ENCODE results near the gene ASXL2.
"Not testable (repeated sequence)": the region's sequence is repeated elsewhere in the genome, so short reads cannot be mapped to it uniquely, and the experiment has no call there.

The ASXL2 gene

DNA sequence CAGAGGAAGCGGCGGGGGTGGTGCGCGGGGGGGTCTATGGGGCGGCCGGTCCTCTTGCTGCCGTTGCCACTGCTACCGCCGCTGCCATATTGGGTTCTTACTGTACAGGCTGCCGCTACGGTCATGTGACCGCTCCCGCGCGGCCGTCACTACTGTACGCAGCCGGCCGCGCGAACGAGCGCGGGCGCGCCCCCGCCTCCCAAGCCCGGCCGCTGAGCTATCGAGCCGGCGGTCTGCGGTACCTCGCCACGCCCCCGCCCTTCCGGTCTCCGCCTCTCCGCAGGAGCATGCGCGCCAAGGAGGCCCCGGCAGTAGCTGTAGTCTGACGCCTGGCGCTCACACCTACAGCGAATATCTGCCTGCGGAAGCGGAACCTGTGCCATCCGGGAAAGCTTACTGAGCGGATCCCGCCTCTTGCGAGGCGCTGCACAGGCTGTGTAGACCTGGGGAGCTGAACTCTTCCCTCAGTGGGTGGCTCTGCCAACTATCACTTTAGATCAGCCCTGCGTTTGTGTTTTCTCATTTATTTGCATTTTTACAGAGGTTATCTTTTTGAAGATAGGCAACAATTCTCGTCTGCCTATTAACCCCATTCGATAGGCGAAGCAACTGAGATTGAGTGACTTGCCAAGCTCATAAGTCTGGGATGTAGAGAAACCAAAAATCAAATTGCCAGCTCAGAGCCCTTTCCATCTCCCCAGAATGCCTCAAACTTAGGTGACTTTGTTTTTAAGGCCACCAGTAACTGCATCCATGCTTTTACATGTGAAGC, at the start of gene ASXL2:
Gene ASXL2 (minus strand): TSS at position 127 of the 772 bp plus-strand sequence. CDS start 265 bp downstream, outside the sequence.
- DNase-seq (ENCODE audit: low read depth in 2 of 2), result peak; percentile 95 to 96

DNA sequence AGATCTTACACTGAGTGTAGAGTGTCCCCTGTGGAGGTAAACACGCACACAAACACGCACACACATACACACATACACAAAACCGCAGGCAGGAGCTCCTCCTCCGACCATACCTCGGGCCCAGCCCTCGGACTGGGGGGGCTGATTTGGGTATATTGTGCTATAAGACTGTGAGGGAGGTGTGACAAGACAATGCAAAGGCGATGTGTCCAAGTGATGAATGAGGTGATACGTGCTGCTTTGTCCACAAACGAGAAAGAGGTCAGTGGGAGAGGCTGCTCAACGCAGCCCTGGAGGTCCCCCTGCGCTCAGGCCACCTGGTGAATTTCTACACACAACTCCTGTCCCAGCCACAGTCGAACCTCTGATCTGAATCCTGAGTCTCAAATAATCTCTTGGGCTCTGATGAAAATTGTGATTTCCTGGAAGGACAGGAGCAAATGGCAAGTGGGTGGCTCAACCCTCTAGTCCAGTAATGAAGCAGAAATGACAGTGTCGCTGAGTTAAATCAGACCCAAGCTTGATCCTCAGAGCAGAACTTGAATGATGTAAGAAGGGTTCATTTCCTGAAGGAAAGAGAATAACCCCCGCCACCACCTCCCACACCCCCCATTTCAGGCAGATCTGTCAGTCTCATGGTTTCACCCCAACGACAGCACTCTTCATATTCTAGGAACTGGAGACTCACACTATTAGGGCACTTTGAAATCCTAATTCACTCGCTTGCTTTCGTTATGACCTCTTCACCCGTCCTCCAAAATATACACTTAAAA, 48.9 kb upstream of the ASXL2 start:
- DNase-seq (ENCODE audit: low read depth in 2 of 2), result no peak

DNA sequence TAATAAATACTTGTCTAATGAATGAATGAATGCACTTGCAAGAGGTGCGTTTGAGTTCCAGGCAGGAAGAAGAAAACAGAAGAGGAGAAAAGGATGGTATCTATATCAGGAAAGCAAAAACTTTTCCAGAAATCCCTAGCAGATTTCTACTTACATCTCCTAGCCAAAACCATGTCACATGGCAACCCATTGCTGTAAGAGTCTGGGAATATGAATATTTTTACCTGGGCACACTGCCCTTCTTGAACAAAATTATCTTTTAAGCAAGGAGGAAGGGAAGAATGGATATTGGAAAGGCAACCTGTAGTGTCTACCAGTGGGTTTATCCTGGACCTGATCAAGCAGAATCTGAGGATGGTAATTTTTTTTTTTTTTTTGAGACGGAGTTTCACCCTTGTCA, 44.2 kb upstream of the ASXL2 start:
- DNase-seq (ENCODE audit: low read depth in 2 of 2), result no peak

DNA sequence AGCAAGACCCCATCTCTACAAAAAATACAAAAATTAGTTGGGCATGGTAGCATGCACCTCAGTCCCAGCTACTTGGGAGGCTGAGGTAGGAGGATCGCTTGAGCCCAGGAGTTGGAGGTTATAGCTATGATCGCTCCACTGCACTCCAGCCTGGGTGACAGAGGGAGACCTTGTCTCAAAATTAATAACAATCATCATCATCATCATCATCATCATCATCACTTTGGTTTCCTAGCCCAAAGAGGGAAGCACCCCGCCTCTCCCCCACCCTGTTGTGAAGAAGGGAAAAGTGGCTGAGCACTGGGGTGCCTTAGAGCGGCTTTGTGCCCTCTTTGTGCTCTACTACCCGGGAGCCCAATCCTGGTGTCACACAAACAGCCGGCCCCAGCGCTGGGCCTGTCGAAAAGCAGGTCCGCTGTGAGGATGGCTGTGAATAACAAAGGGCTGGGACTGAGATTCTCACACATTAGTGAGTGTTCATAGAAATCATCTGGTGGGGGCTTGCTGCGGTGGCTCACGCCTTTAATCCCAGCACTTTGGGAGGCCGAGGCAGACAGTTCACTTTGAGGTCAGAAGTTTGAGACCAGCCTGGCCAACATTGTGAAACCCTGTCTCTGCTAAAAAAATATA, 42.6 kb upstream of the ASXL2 start:
- DNase-seq (ENCODE audit: low read depth in 2 of 2), result no peak

DNA sequence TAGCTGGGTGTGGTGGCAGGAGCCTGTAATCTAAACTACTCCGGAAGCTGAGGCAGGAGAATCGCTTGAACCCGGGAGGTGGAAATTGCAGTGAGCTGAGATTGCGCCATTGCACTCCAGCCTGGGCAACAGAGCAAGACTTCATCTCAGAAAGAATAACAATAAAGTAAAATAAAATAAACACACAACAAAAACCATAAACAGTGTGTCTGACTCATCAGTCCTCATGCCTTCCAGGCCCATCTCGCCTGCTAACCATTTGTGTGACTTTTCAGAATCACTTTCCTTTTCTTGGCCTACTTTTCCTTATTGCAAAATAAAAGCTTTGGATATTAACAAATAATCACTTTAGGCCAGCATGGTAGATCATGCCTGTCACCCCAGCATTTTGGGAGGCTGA, 42.0 kb upstream of the ASXL2 start:
- DNase-seq (ENCODE audit: low read depth in 2 of 2), result no peak

DNA sequence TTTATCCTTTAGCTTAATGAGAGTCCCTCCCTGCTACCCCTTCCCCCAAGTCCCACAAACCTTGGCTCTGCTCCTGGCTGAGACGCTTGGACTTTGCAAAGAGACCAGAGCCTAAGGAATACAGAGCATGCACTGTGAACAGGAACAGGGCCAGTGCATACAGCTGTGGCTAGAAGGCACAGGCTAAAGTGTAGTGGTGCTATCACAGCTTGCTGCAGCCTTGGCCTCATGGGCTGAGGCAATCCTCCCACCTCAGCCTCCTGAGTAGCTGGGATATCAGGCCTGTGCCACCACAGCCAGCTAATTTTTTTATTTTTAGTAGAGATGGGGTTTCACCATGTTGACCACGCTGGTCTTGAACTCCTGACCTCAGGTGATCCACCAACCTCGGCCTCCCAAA, 39.5 kb upstream of the ASXL2 start:
- DNase-seq (ENCODE audit: low read depth in 2 of 2), result no peak

DNA sequence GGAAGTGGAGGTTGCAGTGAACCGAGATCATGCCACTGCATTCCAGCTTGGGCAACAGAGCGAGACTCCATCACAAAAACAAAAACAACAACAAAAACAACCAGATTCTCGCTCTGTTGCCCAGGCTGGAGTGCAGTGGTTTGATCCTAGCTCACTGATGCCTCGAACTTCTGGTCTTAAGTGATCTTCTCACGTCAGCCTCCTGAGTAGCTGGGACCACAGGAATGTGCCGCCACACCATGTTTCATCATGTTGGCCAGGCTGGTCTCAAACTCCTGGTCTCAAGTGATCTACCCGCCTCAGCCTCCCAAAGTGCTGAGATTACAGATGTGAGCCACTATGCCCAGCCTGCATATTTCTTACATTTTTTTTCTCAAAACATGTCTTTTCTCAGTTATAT, 39.1 kb upstream of the ASXL2 start:
- DNase-seq (ENCODE audit: low read depth in 2 of 2), result not testable (repeated sequence)

DNA sequence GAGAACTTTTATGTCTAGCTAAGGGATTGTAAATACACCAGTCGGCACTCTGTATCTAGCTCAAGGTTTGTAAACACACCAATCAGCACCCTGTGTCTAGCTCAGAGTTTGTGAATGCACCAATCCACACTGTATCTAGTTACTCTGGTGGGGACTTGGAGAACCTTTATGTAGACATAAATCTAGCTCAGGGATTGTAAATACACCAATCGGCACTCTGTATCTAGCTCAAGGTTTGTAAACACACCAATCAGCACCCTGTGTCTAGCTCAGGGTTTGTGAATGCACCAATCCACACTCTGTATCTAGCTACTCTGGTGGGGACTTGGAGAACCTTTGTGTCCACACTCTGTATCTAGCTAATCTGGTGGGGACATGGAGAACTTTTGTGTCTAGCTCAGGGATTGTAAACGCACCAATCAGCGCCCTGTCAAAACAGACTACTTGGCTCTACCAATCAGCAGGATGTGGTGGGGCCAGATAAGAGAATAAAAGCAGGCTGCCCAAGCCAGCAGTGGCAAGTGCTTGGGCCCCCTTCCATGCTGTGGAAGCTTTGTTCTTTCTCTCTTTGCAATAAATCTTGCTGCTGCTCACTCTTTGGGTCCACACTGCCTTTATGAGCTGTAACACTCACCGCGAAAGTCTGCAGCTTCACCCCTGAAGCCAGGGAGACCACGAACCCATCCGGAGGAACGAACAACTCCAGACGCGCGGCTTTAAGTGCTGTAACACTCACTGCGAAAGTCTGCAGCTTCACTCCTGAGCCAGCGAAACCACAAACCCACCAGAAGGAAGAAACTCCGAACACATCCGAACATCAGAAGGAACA, 37.9 kb upstream of the ASXL2 start:
- DNase-seq (ENCODE audit: low read depth in 2 of 2), result peak; percentile 2 to 17

DNA sequence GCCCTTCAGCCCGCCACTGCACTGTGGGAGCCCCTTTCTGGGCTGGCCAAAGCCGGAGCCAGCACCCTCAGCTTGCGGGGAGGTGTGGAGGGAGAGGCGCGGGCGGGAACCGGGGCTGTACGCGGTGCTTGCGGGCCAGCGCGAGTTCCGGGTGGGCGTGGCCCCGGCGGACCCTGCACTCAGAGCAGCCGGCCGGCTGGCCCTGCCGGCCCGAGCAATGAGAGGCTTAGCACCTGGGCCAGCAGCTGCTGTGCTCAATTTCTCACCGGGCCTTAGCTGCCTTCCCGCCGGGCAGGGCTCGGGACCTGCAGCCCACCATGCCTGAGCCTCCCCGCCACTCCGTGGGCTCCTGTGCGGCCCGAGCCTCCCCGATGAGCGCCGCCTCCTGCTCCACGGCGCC, 37.1 kb upstream of the ASXL2 start:
- not testable (repeated sequence) for DNase-seq (ENCODE audit: low read depth in 2 of 2)

DNA sequence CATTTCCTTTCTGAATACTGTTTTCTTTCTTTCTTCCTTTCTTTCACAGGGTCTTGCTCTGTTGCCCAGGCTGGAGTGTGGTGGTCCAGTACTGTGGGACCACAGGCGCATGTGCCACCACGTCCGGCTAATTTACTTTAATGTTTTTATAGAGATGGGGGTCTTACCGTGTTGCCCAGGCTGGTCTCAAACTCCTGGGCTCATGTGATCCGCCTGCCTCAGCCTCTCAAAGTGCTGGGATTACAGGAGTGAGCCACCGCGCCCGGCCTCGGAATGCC, 35.3 kb upstream of the ASXL2 start:
- not testable (repeated sequence) for DNase-seq (ENCODE audit: low read depth in 2 of 2)

DNA sequence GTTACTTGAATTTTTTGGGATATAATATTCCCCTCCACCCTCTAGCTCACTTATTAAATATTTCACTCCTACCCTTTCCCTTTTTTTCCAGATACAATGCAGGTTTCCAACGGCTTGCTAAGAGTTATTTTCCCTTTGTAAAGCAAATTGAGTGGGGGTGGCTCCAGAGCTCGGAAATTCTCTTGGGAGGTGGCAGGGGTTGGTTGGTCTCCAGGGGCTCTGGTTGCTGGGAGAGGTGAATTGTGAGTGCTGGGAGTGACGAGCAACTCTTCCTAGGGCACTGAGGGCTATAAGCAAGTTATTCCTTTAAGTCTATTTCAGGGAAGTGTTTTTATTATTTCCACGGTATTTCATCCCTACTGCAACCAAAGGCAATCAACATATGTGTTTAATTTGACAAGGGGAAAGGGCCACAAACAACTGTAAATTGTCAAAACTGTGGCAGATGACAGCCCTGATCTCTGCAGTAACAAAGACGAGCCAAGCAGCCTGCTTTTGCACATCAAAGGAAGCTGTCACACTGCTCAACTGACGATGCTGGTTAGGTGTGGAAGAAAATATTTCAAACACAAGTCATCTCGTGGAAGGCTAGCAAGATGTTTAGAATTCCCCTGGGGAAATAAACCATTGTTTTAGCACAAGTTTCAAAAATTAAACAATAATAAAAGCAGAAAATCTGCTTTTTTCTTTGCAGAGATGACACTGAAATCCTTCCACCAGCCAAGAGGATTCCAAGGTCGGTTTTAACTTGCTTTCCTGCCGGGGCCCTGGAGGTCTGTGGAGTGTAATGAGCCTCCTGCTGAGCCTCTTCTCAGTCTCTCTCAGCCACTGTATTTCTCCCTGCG, 34.8 kb upstream of the ASXL2 start:
- no peak for DNase-seq (ENCODE audit: low read depth in 2 of 2)

DNA sequence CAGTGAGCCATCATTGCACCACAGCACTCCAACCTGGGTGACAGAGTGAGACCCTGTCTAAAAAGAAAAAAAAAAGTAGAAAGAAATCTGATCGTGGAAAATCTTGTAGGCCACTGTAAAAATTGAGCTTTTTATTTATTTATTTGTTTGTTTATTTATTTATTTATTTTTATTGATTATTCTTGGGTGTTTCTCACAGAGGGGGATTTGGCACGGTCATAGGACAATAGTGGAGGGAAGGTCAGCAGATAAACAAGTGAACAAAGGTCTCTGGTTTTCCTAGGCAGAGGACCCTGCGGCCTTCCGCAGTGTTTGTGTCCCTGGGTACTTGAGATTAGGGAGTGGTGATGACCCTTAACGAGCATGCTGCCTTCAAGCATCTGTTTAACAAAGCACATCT, 31.3 kb upstream of the ASXL2 start:
- DNase-seq (ENCODE audit: low read depth in 2 of 2), result not testable (repeated sequence)

DNA sequence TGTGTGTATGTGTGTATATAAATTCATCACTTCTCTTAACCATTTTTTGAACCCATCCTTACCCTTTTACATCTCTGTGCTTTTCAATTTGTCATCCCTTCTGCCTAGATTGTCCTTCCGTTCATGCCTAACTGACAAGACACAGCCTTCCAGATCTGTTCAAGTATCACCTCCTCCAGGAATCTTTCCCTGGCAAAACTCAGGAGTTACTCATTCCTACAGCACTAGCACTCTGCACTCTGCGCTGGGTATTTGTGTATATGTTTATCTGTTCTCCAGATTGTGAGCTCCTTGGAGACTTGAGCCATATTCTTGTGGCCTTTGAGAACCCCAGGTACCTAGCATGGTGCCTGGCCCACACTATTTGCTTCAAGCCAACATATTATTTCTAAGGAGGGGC, 26.8 kb upstream of the ASXL2 start:
- DNase-seq (ENCODE audit: low read depth in 2 of 2), result no peak

DNA sequence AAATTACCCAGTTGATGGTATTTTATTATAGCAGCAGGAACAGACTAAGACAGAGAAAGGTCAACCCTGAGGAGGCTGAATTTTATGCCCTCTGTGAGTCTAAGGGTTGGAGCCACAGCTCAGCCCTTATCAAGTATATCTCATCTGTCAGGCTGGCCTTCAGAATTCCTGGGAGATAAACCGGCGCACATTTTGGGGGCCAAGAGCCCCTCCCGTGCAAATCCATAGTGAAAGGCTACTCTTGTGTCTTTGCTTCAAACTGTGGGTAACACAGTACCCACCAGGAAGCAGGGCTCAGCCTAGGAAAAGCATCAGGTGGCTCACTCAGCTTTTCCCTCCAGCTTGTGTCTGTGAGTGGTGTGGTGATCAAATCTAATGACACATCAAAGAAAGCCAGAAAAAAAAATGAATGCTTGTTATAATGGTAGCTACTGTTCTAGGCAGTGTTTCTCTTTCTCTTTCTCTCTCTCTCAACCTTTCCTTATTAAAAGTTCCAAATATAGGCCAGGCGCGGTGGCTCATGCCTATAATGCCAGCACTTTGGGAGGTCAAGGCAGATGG, 25.0 kb upstream of the ASXL2 start:
- no peak for DNase-seq (ENCODE audit: low read depth in 2 of 2)

DNA sequence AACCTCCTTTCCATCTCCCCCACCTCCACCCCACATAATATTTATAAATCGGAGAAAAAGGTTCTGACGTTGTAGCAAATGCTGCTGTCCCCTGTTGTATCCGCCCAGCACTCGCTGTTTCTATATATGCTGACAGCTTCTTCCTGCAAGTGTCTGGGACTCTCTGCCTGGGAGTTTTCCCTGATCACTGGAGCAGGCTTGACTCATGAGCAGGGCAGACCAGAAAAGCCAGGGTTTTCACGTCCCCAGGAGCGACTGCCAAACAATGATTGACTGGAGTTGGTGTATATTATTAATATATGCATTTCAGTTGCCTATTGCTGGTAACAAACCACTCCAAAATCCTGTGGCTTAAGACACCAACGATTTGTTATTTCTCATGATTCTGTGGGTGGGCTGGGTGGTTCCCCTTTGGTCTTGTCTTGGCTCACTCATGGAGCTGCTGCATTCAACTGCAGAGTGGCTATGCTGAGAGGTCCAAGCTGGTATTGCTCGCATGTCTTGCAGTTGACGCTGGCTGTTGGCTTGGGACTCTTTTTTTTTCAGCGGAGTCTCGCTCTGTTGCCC, 21.2 kb upstream of the ASXL2 start:
- no peak for DNase-seq (ENCODE audit: low read depth in 2 of 2)

DNA sequence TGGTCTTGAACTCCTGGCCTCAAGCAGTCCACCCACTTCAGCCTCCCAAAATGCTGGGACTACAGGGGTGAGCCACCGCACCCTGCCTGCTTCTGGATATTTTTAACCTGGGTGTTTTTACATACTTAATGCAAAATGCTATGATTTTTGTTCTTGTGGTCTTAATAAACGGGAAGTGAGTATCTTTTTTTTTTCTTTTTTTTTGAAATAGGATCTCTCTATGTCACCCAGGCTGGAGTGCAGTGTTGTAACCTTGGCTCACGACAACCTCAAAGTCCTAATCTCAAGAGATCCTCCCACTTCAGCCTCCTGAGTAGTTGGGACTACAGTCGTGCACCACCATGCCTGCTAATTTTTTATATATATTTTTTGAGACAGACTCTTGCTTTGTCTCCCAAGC, 19.2 kb upstream of the ASXL2 start:
- DNase-seq (ENCODE audit: low read depth in 2 of 2), result no peak

DNA sequence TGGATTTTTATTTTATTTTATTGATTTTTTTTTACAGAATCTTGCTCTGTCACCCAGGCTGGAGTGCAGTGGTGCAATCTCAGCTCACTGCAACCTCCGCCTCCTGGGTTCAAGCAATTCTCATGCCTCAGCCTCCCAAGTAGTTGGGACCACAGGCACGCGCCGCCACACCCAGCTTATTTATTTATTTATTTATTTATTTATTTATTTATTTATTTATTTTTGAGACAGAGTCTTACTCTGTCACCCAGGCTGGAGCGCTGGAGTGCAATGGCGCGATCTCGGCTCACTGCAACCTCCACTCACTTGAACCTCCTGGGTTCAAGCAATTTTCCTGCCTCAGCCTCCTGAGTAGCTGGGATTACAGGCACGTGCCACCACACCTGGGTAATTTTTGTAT, 18.0 kb upstream of the ASXL2 start:
- DNase-seq (ENCODE audit: low read depth in 2 of 2), result not testable (repeated sequence)

DNA sequence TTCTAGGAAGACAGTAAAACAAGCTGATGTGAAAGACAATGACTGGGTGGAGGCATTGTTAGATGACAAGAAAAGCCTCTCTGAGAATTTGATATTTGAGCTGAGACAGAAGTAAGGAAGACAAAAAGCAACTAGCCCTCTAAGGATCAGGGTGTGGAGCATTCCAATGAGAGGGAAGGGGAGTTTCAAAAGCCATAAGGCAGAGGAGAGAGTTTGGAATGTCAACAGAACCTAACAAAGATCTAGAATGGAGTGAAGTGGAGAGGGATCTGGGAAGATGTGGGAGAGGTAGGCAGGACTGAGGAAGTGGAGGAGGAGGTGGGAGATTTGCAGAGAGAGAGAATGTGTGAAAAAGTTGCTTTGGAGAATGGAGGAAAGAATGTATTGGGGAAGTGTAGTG, 17.3 kb upstream of the ASXL2 start:
- no peak for DNase-seq (ENCODE audit: low read depth in 2 of 2)

DNA sequence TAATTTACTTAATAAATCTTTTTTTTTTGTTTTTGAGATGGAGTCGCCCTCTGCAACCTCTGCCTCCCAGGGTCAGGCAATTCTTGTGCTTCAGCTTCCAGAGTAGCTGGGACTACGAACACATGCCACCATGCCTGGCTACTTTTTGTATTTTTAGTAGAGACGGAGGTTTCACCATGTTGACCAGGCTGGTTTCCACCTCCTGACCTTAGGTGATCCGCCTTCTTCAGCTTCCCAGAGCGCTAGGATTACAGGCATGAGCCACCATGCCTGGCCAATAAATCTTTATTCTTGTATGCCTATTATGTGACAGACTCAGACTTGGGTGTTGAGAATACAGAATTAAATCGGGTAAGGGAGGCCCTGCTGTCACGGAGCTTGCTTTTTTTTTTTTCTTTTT, 16.7 kb upstream of the ASXL2 start:
- no peak for DNase-seq (ENCODE audit: low read depth in 2 of 2)

DNA sequence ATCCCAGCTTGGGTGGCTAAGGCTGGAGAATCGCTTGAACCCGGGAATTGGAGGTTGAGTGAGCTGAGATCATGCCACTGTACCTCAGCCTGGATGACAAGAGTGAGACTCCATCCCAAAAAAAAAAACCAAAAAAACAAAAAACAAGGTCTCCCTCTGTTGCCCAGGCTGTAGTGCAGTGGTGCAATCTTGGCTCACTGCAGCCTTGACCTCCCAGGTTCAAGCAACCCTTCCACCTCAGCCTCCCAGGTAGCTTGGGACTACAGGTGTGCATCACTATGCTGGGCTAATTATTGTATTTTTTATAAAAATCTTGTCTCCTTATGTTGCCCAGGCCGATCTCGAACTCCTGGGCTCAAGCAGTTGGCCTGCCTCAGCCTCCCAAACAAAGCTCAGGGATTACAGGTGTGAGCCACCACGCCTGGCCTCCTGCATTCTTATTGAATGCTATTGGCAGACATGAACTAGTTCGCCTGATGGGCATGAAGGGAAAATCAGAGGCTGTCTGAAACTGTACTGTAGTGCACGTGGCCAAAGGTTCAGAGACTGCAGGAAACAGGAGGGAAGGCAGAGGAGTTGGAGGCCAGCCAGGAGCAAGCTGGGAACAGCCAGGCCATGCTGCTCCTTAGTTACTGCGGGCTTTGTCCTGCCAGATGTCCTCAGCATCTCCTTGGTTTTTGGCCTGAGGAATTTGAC, 16.0 kb upstream of the ASXL2 start:
- no peak for DNase-seq (ENCODE audit: low read depth in 2 of 2)
